MG63 (cell line): ENCODE results near the gene PRR4. TPM values are rescaled to one million over a fixed set of nuclear protein-coding genes. Genes with fewer than 3 reads are reported as not detected.

Experiments
- DNase-seq: peaks from one replicate; pipeline ENCODE4 v3.0.0-alpha.2; 2020
- H3K27me3 ChIP-seq: fragments of 250-450 bp; sonication (Bioruptor Pico); 2 replicates; pipeline ENCODE4 v1.5.1; 2020; ENCODE audit warnings: mild to moderate bottlenecking, moderate library complexity
- H3K36me3 ChIP-seq: fragments of 250-450 bp; sonication (Bioruptor Pico); 2 replicates; pipeline ENCODE4 v1.5.1; 2020; ENCODE audit warnings: mild to moderate bottlenecking, moderate library complexity
- H3K4me3 ChIP-seq: fragments of 250-450 bp; sonication (Bioruptor Pico); 2 replicates; pipeline ENCODE4 v1.5.1; 2020; ENCODE audit warnings: mild to moderate bottlenecking, moderate library complexity
- H3K9me3 ChIP-seq: fragments of 250-450 bp; sonication (Bioruptor Pico); 2 replicates; pipeline ENCODE4 v1.5.1; 2020; ENCODE audit warnings: mild to moderate bottlenecking, moderate library complexity
- total RNA-seq: library from RNA; depleted of rRNA; stranded (reverse); fragments of >200 nt; shearing (Covaris generic); gene quantifications from 2 replicates; pipeline ENCODE4 v1.2.3, GENCODE V29; 2014; ENCODE audit warnings: low replicate concordance; rRNA removed

The PRR4 gene, protein sequence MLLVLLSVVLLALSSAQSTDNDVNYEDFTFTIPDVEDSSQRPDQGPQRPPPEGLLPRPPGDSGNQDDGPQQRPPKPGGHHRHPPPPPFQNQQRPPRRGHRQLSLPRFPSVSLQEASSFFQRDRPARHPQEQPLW
- total RNA-seq, result not detected in 2 replicates

DNA sequence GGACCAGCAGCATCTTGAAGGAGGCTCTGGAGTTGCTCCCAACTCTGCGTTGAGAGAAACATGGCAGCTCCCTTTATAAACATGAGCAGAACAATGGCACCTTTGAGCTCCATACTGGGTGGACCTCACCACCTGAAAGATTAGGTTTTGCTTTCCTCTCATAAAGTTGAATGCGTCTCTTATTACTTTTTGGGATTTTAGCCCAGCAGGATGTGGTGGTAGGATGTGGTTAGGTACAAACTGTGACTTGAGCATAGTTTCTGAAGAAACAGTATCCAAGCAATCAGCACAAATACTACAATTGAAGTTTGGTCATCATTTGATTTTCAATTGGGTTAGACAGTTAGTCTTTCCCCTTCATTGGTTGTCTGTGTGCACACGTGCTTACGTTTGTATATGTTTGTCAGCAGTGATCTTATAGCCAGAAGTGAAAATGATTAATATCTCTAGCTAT is at the start of gene PRR4:
PRR4 (minus strand) TSS at position 51 of the 454 bp plus-strand sequence; CDS start at position 13, 38 bp downstream.
- Histone ChIP-seq H3K4me3 (no peak within 1 kb of the TSS), H3K36me3 (no peaks in the 10 kb centered on the region), H3K9me3 (no peaks in the 10 kb centered on the region), H3K27me3 (no peaks in the 10 kb centered on the region)
- DNase-seq, result no peak

DNA sequence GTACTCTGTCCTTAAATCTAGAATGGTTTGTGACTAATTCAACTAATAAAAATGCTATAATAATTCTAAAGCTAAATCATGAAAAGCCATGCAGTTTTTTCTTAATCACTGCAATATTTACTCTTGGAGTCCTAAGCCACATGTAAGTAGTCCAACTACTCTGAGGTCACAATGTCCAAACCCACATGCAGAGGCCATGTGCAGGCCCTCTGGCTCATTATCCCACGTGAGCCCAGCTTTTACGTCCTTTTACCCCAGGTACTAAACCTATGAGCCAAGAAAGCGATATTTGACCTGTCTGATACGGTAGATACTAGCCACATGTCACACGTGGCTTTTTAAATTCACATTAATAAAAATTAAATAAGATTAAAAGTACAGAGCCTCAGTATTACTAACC is 47.6 kb upstream of the PRR4 start:
- H3K9me3 ChIP-seq, result no peaks in the 10 kb centered on the region
- no peaks in the 10 kb centered on the region for H3K27me3 ChIP-seq
- no peaks in the 10 kb centered on the region for H3K36me3 ChIP-seq
- H3K4me3 ChIP-seq, result no peak overlapping the region
- DNase-seq, result no peak

DNA sequence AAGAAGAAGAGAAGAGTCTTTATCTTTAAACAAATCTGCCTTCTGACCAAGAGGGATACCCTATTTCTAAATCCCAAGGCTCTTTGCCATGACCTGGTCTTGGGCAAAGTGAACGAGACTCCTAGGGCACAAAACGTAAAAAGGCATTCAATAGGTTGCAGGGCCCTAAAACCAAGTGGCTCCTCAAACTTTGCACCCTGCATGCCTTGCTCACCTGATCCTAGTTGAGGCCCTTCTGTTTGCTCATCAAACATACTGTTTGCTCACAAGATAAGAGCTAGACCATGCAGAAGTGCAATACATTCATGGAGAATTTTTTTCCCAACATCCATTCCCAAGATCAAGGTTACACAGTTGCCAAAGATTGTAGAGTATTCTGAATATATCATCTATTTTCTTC is 42.7 kb upstream of the PRR4 start:
- DNase-seq, result no peak
- Histone ChIP-seq H3K4me3 (no peak overlapping the region), H3K36me3 (no peaks in the 10 kb centered on the region), H3K27me3 (no peaks in the 10 kb centered on the region), H3K9me3 (no peaks in the 10 kb centered on the region)

DNA sequence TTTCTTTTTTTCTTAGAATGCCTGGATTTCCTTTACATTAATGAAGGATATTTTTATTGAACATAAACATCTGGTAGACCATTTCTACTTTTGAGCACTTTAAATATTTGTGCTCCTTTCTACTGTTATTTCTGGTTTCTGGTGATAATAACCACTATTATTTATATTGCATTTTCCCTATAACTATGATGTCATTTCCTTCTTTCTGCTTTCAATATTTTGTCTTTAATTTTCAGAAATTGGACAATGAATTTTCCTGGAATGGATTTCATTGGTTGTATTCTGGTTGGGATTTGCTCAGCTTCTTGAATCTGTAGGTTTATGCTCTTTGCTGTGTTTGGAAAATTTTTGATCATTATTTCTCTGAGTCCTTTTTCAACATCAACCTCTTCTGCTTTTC is 40.0 kb upstream of the PRR4 start:
- no peak for DNase-seq
- Histone ChIP-seq H3K36me3 (no peaks in the 10 kb centered on the region), H3K4me3 (no peak overlapping the region), H3K27me3 (no peaks in the 10 kb centered on the region), H3K9me3 (no peaks in the 10 kb centered on the region)

DNA sequence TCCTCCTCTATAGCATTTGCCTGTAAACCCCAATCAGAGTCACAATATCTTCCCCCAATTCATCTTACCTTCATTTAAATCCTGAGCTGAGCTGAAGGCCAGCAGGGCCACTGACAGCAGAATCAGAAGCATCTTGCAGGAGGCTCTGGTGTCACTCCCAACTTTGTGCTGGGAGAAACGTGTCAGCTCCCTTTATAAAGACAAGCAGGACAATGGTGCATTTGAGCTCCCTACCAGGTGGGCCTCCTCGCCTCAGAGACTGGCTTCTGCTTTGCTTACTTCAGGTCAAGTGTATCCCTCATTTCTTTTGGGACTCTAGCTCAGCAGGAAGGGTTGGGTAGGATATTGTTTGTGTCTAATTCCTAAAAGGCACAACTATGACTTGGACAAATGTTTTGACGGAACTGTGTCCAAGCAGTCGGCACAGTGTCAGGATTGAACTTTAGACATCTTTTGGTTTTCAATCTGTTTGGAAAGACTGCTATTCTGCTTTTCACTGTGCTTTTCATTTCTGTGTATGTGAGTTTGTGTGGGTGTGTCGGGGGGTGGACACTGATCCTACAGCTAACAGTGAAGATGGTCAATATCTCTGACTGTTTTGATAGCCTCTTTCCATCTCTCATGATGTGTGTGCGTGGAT is 34.9 kb upstream of the PRR4 start, which contains the start of gene PRH1:
PRH1 (minus strand) TSS at position 170 of the 640 bp plus-strand sequence; CDS start at position 132, 38 bp downstream.
- no peak for DNase-seq
- no peaks in the 10 kb centered on the region for H3K9me3 ChIP-seq
- no peaks in the 10 kb centered on the region for H3K36me3 ChIP-seq

DNA sequence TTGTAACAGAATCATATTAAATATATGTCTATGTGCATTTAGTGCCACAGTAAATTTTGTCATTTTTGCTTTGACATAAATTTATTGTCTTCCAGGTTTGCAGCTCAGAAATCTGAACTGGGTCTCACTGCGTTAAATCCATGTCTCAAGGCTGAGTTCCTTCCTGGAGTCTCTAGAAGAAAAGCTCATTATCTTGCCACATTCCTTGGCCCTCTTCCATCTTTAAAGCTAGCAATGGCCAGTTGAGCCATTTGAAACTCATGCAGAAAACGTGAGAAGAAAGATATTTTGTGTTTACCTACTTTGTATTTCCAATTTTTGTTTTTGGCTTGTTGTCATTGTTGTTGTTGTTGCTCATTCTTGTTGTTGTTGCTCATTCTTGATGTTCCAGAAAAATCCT is 24.1 kb upstream of the PRR4 start:
- no peak for DNase-seq
- no peaks in the 10 kb centered on the region for H3K36me3 ChIP-seq
- H3K4me3 ChIP-seq, result no peak overlapping the region
- 0 out of 2 replicates have a peak, but pooled peaks cover 4% of the 10 kb centered on the region for H3K9me3 ChIP-seq
- H3K27me3 ChIP-seq, result no peaks in the 10 kb centered on the region

More for the DNA sequence above, 34.9 kb upstream of the PRR4 start, which contains the start of gene PRH1:
- Histone ChIP-seq H3K27me3 (no peaks in the 10 kb centered on the region), H3K4me3 (no peak within 1 kb of the TSS)

DNA sequence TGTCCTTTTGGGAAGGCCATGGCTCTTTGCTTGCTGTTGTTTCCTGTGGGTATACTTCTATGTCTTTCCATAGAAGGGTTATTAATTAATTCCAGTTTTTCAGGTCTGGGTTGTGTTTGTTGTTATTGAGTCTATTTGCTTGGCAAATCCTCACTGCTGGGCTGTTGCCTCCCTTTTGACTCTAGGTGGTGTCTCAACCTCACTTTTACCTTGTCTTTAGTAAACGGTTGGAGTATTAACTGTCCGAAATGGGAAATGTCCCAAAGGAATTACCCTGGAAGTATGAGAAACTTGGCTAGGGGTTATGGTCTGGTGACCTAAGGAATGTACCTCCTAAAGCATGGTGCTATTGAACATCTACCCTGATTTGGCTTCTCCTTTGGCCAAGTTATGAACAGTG is 18.1 kb upstream of the PRR4 start:
- Histone ChIP-seq H3K9me3 (0 out of 2 replicates have a peak, but pooled peaks cover 4% of the 10 kb centered on the region), H3K36me3 (no peaks in the 10 kb centered on the region), H3K27me3 (no peaks in the 10 kb centered on the region), H3K4me3 (no peak overlapping the region)
- DNase-seq, result no peak

DNA sequence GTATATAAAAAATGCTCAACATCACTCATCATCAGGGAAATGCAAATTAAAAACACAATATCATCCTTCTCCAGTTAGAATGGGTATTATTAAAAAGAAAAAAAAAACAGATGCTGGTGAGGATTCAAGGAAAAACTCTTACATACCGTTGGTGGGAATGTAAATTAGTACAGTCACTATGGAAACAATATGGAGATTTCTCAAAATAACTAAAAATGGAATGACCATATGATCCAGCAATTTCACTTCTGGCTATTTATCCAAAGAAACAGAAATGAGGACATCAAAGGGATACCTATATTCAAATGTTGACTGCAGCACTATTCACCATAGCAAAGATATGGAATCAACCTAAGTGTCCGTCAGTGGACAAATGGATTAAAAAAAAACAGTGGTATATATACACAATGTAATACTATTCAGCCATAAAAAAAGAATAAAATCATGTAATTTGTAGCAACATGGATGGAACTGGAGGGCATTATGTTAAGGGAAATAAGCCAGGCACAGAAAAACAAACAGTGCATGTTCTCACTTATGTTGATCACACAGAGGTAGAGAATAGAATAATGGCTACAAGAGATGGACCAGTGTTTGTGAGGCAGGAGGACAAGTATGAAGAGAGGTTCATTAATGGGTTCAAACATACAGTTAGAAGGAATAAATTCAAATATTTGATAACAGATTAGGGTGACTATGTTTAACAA is 14.4 kb upstream of the PRR4 start:
- Histone ChIP-seq H3K9me3 (no peaks in the 10 kb centered on the region; the same call in 1 of the 2 replicates), H3K4me3 (no peak overlapping the region), H3K36me3 (no peaks in the 10 kb centered on the region), H3K27me3 (no peaks in the 10 kb centered on the region)
- DNase-seq, result no peak

DNA sequence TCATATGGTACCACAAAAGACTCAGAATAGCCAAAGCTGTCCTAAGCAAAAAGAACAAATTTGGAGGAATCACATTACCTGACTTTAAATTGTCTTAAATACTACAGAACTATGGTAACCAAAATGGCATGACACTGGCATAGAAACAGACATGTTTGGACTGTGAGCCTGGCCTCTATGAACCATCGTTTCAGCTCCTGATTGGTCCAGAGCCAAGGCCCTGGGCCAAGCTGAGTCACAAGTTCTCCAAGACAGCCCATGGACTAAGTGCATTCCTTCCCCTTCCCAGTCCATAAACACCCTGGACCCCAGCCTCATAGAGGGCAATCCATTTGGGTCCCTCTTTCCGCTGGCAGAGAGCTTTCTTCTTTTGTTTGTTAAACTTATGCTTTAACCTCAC is 12.1 kb upstream of the PRR4 start:
- Histone ChIP-seq H3K9me3 (peaks cover 4% of the 10 kb centered on the region), H3K4me3 (no peak overlapping the region), H3K36me3 (no peaks in the 10 kb centered on the region; the same call in 1 of the 2 replicates), H3K27me3 (no peaks in the 10 kb centered on the region)
- DNase-seq, result peak; percentile 51

DNA sequence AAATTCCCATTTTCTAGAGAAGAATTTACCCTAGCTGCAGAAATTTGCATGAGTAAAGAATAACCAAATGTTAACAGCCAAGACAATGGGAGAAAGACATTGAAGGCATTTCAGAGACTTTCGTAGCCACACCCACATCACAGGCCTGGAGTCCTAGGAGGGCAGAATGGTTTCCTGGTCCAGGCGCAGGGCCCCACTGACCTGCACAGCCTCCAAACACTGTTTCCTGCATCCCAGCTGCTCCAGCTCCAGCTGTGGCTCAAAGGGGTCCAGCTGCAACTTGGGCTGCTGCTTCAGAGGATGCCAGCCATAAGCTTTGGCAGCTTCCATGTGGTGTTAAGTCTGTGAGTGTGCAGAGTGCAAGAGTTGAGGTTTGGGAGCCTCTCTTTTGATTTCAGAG is 6.5 kb upstream of the PRR4 start:
- Histone ChIP-seq H3K36me3 (peaks cover 4% of the 10 kb centered on the region), H3K4me3 (no peak overlapping the region)

DNA sequence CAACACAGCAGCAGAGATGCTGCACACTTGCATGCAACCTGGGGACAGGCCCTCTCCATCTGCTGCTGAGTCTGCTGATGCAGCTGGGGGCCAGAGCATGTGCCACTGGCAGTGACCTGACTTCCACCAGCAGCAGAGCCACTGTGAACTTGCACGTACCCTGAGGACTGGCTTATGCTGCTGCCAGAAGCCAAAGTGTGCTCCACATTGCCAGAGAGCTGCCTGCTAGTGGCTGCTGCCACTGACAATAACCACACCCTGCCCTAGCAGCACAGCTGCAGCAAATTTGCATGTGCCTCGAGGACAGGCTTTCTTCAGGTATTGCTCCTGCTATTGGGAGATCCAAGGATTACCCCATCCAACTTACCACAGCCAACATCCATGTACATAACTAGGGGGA is 4.5 kb upstream of the PRR4 start:
- H3K4me3 ChIP-seq, result no peak overlapping the region
- H3K9me3 ChIP-seq, result peaks cover 6% of the 10 kb centered on the region; the same call in 1 of the 2 replicates
- no peaks in the 10 kb centered on the region for H3K27me3 ChIP-seq
- DNase-seq, result no peak
- H3K36me3 ChIP-seq, result peaks cover 4% of the 10 kb centered on the region

More for the DNA sequence above, 6.5 kb upstream of the PRR4 start:
- no peaks in the 10 kb centered on the region for H3K27me3 ChIP-seq
- peaks cover 6% of the 10 kb centered on the region for H3K9me3 ChIP-seq
- DNase-seq, result no peak

DNA sequence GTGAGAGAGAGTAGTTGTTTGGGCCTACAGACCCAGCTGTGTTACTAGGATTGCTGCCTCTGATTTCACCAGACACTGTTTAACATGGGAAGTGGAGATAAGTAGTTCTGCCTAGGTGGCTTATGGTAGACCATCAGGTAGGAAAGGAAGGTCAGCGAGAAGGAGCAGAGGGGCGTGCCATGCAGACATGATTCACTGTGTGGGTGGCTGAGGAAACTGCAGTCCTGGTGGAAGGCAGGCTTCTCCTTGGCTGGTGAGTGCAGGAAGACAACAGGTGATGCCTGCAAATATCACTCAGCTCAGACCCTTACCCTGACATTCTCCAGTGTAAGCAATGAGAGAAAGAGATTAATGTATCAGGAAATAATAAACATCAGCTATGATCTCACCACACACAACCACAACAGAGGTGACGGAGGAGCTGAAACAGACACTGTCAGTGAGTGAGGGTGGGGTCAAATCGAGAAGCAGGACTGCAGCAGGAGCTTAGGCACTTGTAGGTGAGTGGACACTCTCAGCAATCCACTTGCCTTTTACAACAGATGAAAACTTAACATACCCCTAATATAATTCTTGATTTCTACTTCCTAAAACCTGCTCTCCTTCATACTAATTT is 2.1 kb upstream of the PRR4 start:
- peaks cover 4% of the 10 kb centered on the region; the same call in 1 of the 2 replicates for H3K36me3 ChIP-seq
- H3K27me3 ChIP-seq, result no peaks in the 10 kb centered on the region
- no peak for DNase-seq
- H3K9me3 ChIP-seq, result 0 out of 2 replicates have a peak, but pooled peaks cover 2% of the 10 kb centered on the region
- H3K4me3 ChIP-seq, result no peak overlapping the region

DNA sequence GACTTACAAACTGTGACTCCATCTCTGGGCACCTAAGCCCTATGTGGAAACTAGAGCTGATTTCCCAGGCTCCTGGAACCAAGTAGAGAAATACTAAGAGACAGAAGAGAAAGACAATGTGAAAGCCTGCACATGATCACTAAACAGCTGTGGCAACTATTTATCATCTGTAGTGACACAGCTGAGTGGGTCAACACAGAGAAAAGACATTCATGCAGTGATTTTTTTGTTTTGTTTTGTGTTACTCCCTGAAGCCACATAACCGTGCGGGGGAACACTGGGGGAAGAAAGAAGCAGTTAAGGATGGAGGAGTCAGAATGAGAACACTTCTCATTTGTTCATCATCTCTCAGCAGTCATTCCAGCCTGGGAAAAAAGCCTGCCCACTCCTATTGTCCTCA is 1.5 kb downstream of the PRR4 start:
- DNase-seq, result no peak
- no peaks in the 10 kb centered on the region for H3K36me3 ChIP-seq
- no peaks in the 10 kb centered on the region for H3K27me3 ChIP-seq
- H3K9me3 ChIP-seq, result no peaks in the 10 kb centered on the region
- no peak overlapping the region for H3K4me3 ChIP-seq

DNA sequence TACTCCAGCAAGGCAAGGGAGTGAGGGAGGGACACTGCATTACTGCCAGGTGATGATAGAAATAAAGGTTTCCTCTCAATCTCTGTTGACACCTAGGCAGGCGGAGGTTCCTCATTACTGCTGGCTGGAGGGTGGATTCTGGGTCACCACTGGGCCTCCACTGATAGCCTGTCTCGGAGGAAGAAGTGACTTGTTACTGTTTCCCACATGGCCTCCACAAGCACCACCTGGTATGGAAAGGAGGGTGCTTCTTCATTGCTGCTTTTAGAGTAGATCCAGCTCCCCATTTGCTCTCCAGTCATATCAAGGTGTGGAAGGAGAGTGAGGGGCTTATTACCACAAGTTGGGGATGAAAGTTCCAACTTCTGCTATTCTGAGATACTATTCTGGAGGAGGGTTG is 6.4 kb downstream of the PRR4 start:
- Histone ChIP-seq H3K36me3 (no peaks in the 10 kb centered on the region), H3K27me3 (no peaks in the 10 kb centered on the region), H3K9me3 (no peaks in the 10 kb centered on the region), H3K4me3 (no peak overlapping the region)
- no peak for DNase-seq

DNA sequence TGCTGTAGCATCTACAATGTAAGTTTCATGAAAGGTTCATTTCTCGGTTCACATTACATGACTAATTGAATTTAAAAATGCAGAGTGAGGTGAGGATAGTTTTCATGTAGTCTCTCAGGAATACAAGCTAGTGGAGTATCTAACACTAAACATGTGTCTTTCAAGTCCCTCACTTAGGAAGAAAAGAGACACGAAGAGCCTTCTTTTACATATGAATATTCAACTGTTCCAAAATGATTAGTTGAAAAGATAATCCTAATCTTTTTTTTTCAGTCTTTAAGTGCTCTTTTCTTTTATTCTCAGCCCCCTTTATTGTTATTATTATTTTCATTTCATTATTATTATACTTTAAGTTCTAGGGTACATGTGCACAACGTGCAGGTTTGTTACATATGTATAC is 10.8 kb downstream of the PRR4 start:
- DNase-seq, result no peak
- H3K9me3 ChIP-seq, result no peaks in the 10 kb centered on the region
- H3K4me3 ChIP-seq, result no peak overlapping the region
- H3K36me3 ChIP-seq, result no peaks in the 10 kb centered on the region
- H3K27me3 ChIP-seq, result no peaks in the 10 kb centered on the region

DNA sequence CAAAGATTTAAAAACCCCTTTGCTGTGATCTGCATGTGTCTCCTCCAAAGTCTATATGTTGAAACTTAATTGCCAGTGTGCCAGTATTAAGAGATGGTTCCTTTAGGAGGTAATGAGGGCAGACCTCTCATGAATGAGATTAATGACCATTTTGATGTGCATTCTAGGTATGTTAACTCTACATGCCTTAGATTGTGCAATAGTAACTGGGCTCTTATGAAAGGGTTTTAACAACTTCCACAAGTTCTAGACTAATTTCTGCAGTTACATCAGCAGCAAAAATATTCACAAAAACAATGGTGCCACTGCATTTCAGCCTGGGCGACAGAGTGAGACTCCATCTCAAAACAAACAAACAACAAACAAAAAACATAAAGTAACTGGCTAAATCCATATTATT is 19.3 kb downstream of the PRR4 start:
- Histone ChIP-seq H3K36me3 (no peaks in the 10 kb centered on the region), H3K27me3 (no peaks in the 10 kb centered on the region), H3K9me3 (no peaks in the 10 kb centered on the region), H3K4me3 (no peak overlapping the region)
- no peak for DNase-seq

DNA sequence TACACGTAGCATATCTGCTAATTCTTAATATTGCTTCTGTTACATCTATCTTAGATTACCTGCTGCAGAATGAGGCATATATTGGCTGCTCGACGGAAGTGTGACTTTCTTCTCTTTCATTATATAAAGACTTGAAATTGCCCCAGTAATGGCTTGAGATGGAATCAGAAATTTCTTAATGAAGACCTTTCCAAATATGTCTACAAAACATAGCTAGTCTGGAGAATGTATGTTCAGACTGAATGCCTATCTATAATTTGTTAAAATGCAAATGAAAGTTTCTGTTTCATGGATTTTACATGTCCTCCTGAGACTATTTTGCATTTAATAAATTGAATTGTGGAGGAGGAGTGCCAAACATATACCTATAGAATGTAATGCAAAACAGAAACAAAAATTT is 23.0 kb downstream of the PRR4 start, which contains the start of gene TAS2R10:
TAS2R10 (minus strand) TSS at position 101 of the 400 bp plus-strand sequence; CDS start at position 12, 89 bp downstream.
- Histone ChIP-seq H3K9me3 (no peaks in the 10 kb centered on the region), H3K36me3 (no peaks in the 10 kb centered on the region), H3K4me3 (no peak within 1 kb of the TSS), H3K27me3 (no peaks in the 10 kb centered on the region)
- DNase-seq, result no peak
